GM20000 (cell line): ENCODE results near the gene ADNP2.
"Not testable (repeated sequence)": the region's sequence is repeated elsewhere in the genome, so short reads cannot be mapped to it uniquely, and the experiment has no call there.

ENCODE experiments used
- DNase-seq: peaks from one replicate; pipeline ENCODE4 v3.0.0; 2012; ENCODE audit warnings: low spot score
- CTCF ChIP-seq: IDR thresholded peaks from 2 replicates; pipeline ENCODE4 v1.5.1; 2012; ENCODE audit warnings: mild to moderate bottlenecking, control low read depth; ENCODE audit errors: extremely low read depth, missing control alignments

ADNP2 gene

GRCh38 chr18:80154293-80154692 is 45.2 kb downstream of the ADNP2 start:
- DNase-seq = peak; percentile 62

GRCh38 chr18:80157708-80158343 is 48.8 kb downstream of the ADNP2 start:
- peak; percentile 82 for DNase-seq
- TF ChIP-seq CTCF = peak; percentile 94

More at GRCh38 chr18:80154293-80154692, 45.2 kb downstream of the ADNP2 start:
- peak; percentile 43 for TF ChIP-seq CTCF

GRCh38 chr18:80158365-80158764 is 49.3 kb downstream of the ADNP2 start:
- no peak for TF ChIP-seq CTCF
- no peak for DNase-seq

GRCh38 chr18:80159713-80160636 is 50.9 kb downstream of the ADNP2 start:
- peak; percentile 81 for DNase-seq
- peak; percentile 93 for TF ChIP-seq CTCF

- no peak for TF ChIP-seq CTCF
Observed at GRCh38 chr18:80161781-80162417, 52.8 kb downstream of the ADNP2 start.

GRCh38 chr18:80163183-80163582 is 54.1 kb downstream of the ADNP2 start:
- TF ChIP-seq CTCF = no peak
- DNase-seq = no peak

More at GRCh38 chr18:80161781-80162417, 52.8 kb downstream of the ADNP2 start:
- DNase-seq = no peak

- DNase-seq = not testable (repeated sequence)
Observed at GRCh38 chr18:80164727-80165355, 55.8 kb downstream of the ADNP2 start.
